HCT116 (cell line): Measurements from ENCODE around the gene SCD5. TPM values are rescaled to one million over a fixed set of nuclear protein-coding genes. Genes with fewer than 3 reads are reported as not detected.

ENCODE experiments used
- ATAC-seq: fragments of 200-7000 bp; cut with Tn5 transposase; 2 replicates; pipeline ENCODE4 v1.9.1; 2020; ENCODE audit warnings: mild to moderate bottlenecking, moderate library complexity
- BruUV-seq: library from RNA; stranded (reverse); fragments of 400-500 nt; replicated peaks from 2 replicates; lab custom pipeline; 2021; lab: Mats Ljungman, UMichigan
- CTCF ChIA-PET: fragments of 300-600 bp; sonication (Branson Sonifier 250); formaldehyde crosslinking; loops from one replicate; lab custom pipeline; 2021; ENCODE audit warnings: antibody characterized with exemption; lab: Charles Lee
- POLR2A ChIA-PET: fragments of 300-600, 350-600 bp; sonication (Branson Sonifier 250); formaldehyde crosslinking; loops from one replicate; lab custom pipeline; 2021; ENCODE audit warnings: antibody characterized with exemption; lab: Charles Lee
- RAD21 ChIA-PET, 2 experiments: fragments of 300-600 bp; sonication (Branson Sonifier 250); formaldehyde crosslinking; loops; one replicate each; lab custom pipeline; 2023; ENCODE audit warnings: low total read pairs in 2 of 2; ENCODE audit not compliant: uncharacterized antibody in 2 of 2, unreplicated experiment in 2 of 2, low non-redundant PET in 1 of 2; lab: Charles Lee
- DNase-seq: peaks from one replicate; pipeline ENCODE4 v3.0.0-alpha.2; 2010; ENCODE audit warnings: low read depth, low spot score
- H2AFZ ChIP-seq: fragments of 200-600 bp; shearing (Covaris generic), sonication (generic); 2 replicates; pipeline ENCODE4 v1.6.1; 2017; ENCODE audit warnings: low read depth, mixed run types, mixed read lengths, antibody characterized with exemption, low read length; ENCODE audit not compliant: poor library complexity, severe bottlenecking
- H3K27ac ChIP-seq: 2 replicates; pipeline ENCODE4 v1.5.1; 2012; ENCODE audit warnings: low read depth, low read length
- H3K27me3 ChIP-seq: fragments of 200-600 bp; sonication (generic); 2 replicates; pipeline ENCODE4 v1.6.1; 2016; ENCODE audit warnings: mixed run types, low read length, mixed read lengths; ENCODE audit not compliant: insufficient read depth
- H3K36me3 ChIP-seq, 2 experiments: fragments of 200-500 bp in 1 of 2; fragments of 200-600 bp in 1 of 2; sonication (Bioruptor generic) in 1 of 2; sonication (generic) in 1 of 2; 2 replicates each; pipeline versions ENCODE4 v1.5.1 to v1.6.1; 2014 to 2016; ENCODE audit warnings: low read length in 2 of 2, inconsistent platforms in 1 of 2, mixed read lengths in 1 of 2, mixed run types in 1 of 2; ENCODE audit not compliant: insufficient read depth in 2 of 2, control insufficient read depth in 1 of 2
- H3K4me1 ChIP-seq, 2 experiments: fragments of 200-600 bp in 1 of 2; sonication (generic) in 1 of 2; 2 replicates each; pipeline versions ENCODE4 v1.5.1 to v1.6.1; 2012 to 2017; ENCODE audit warnings: low read length in 2 of 2, inconsistent platforms in 1 of 2, mild to moderate bottlenecking in 1 of 2, mixed read lengths in 1 of 2, mixed run types in 1 of 2, moderate library complexity in 1 of 2; ENCODE audit not compliant: insufficient read depth in 2 of 2, control insufficient read depth in 1 of 2
- H3K4me2 ChIP-seq: fragments of 200-600 bp; sonication (generic); 2 replicates; pipeline ENCODE4 v1.6.1; 2017; ENCODE audit warnings: mixed run types, low read length, mixed read lengths
- H3K4me3 ChIP-seq, 2 experiments: fragments of 200-600 bp in 1 of 2; sonication (generic) in 1 of 2; replicated peaks in 1 of 2; 2 replicates each; pipeline ENCODE4 v1.5.1; 2011 to 2016; ENCODE audit warnings: low read length in 2 of 2, control low read depth in 1 of 2, low read depth in 1 of 2, mild to moderate bottlenecking in 1 of 2, mixed read lengths in 1 of 2, mixed run types in 1 of 2
- H3K79me2 ChIP-seq: fragments of 200-600 bp; sonication (generic); 2 replicates; pipeline ENCODE4 v1.6.1; 2017; ENCODE audit warnings: mild to moderate bottlenecking, mixed run types, low read length, moderate library complexity, mixed read lengths; ENCODE audit not compliant: insufficient read depth
- H3K9ac ChIP-seq: fragments of 200-600 bp; sonication (generic); 2 replicates; pipeline ENCODE4 v1.6.1; 2016; ENCODE audit warnings: low read length, mixed read lengths
- H3K9me2 ChIP-seq: fragments of 200-600 bp; sonication (generic), shearing (Covaris generic); 2 replicates; pipeline ENCODE4 v1.6.1; 2017; ENCODE audit warnings: mixed run types, mild to moderate bottlenecking, moderate library complexity; ENCODE audit not compliant: insufficient read depth
- H3K9me3 ChIP-seq, 2 experiments: fragments of 200-500 bp in 1 of 2; fragments of 200-600 bp in 1 of 2; sonication (Bioruptor generic) in 1 of 2; sonication (generic) in 1 of 2; 2 replicates each; pipeline ENCODE4 v1.6.1; 2014 to 2017; ENCODE audit warnings: low read length in 2 of 2, mixed read lengths in 2 of 2, inconsistent platforms in 1 of 2, low read depth in 1 of 2, mild to moderate bottlenecking in 1 of 2, mixed run types in 1 of 2, moderate library complexity in 1 of 2; ENCODE audit not compliant: control insufficient read depth in 1 of 2, insufficient read depth in 1 of 2
- H4K20me1 ChIP-seq: fragments of 200-600 bp; sonication (generic), shearing (Covaris generic); 2 replicates; pipeline ENCODE4 v1.6.1; 2017; ENCODE audit warnings: mixed run types, mild to moderate bottlenecking, moderate library complexity; ENCODE audit not compliant: insufficient read depth
- ATF3 ChIP-seq: IDR thresholded peaks from 2 replicates; pipeline ENCODE4 v1.6.1; 2012
- CBX3 ChIP-seq: IDR thresholded peaks from 2 replicates; pipeline ENCODE4 v1.6.1; 2012; ENCODE audit warnings: low read depth
- CEBPB ChIP-seq: IDR thresholded peaks from 2 replicates; pipeline ENCODE4 v1.6.1; 2012; ENCODE audit warnings: low read depth
- CTCF ChIP-seq, 3 experiments: fragments of 200-600 bp in 1 of 3; sonication (generic) in 1 of 3; IDR thresholded peaks in 2 of 3; conservative IDR thresholded peaks in 1 of 3; 2 replicates each; pipeline ENCODE4 v1.5.1; 2012 to 2017; ENCODE audit warnings: low read depth in 2 of 3, low read length in 2 of 3, antibody characterized with exemption in 1 of 3, borderline replicate concordance in 1 of 3, control low read depth in 1 of 3, mild to moderate bottlenecking in 1 of 3, mixed read lengths in 1 of 3, mixed run types in 1 of 3, moderate library complexity in 1 of 3; ENCODE audit not compliant: insufficient read depth in 1 of 3
- ELF1 ChIP-seq: IDR thresholded peaks from 2 replicates; pipeline ENCODE4 v1.6.1; 2012; ENCODE audit warnings: low read depth, borderline replicate concordance
- EZH2 ChIP-seq: fragments of 200-600 bp; sonication (generic); IDR thresholded peaks from 2 replicates; pipeline ENCODE4 v1.6.1; 2017; ENCODE audit warnings: antibody characterized with exemption, mixed run types
- EZH2phosphoT487 ChIP-seq: fragments of 200-600 bp; IDR thresholded peaks from 2 replicates; pipeline ENCODE4 v1.6.1; 2018; ENCODE audit warnings: antibody characterized with exemption, borderline replicate concordance
- FOSL1 ChIP-seq: IDR thresholded peaks from 2 replicates; pipeline ENCODE4 v1.6.1; 2012; ENCODE audit warnings: low read depth
- JUND ChIP-seq: IDR thresholded peaks from 2 replicates; pipeline ENCODE4 v1.6.1; 2012
- POLR2A ChIP-seq: IDR thresholded peaks from 2 replicates; pipeline ENCODE4 v1.7.0; 2011; ENCODE audit warnings: borderline replicate concordance; ENCODE audit not compliant: insufficient read depth, insufficient read length; ENCODE audit errors: extremely low read depth
- POLR2AphosphoS5 ChIP-seq: IDR thresholded peaks from 2 replicates; pipeline ENCODE4 v1.6.1; 2011; ENCODE audit warnings: mild to moderate bottlenecking, low read depth, low read length, moderate library complexity
- RAD21 ChIP-seq: IDR thresholded peaks from 2 replicates; pipeline ENCODE4 v1.6.1; 2012; ENCODE audit warnings: low read depth, mild to moderate bottlenecking
- REST ChIP-seq: IDR thresholded peaks from 2 replicates; pipeline ENCODE4 v1.6.1; 2012; ENCODE audit warnings: low read depth
- SIN3A ChIP-seq: IDR thresholded peaks from 2 replicates; pipeline ENCODE4 v1.6.1; 2012; ENCODE audit warnings: low read depth
- SP1 ChIP-seq: IDR thresholded peaks from 2 replicates; pipeline ENCODE4 v1.6.1; 2012; ENCODE audit warnings: low read depth
- SRF ChIP-seq: IDR thresholded peaks from 2 replicates; pipeline ENCODE4 v1.6.1; 2012; ENCODE audit warnings: low read depth
- TCF7L2 ChIP-seq: IDR thresholded peaks from 2 replicates; pipeline ENCODE4 v1.7.0; 2011; ENCODE audit warnings: borderline replicate concordance, inconsistent platforms; ENCODE audit not compliant: insufficient read depth, insufficient read length; ENCODE audit errors: extremely low read depth
- YY1 ChIP-seq: IDR thresholded peaks from 2 replicates; pipeline ENCODE4 v1.6.1; 2011; ENCODE audit warnings: low read length, low read depth, moderate library complexity, mild to moderate bottlenecking; ENCODE audit not compliant: insufficient replicate concordance; ENCODE audit errors: extremely low read depth
- ZBTB33 ChIP-seq: IDR thresholded peaks from 2 replicates; pipeline ENCODE4 v1.6.1; 2011; ENCODE audit warnings: mild to moderate bottlenecking, low read length, moderate library complexity; ENCODE audit not compliant: insufficient replicate concordance; ENCODE audit errors: extremely low read depth
- ZFX ChIP-seq: fragments of 450-650 bp; IDR thresholded peaks from 2 replicates; pipeline ENCODE4 v1.6.1; 2017
- ZNF274 ChIP-seq: fragments of 200-500 bp; sonication (Bioruptor generic); IDR thresholded peaks from 2 replicates; pipeline ENCODE4 v1.6.1; 2014; ENCODE audit warnings: mild to moderate bottlenecking, low read depth, low read length, inconsistent platforms
- intact Hi-C: fragments of 100-400 bp; cut with micrococcal nuclease; formaldehyde crosslinking; loops from 2 replicates; pipeline ENCODE4 v1.10.0; 2022
- total RNA-seq: library from RNA; stranded (reverse); gene quantifications from one replicate; pipeline ENCODE4 v1.2.1, GENCODE V29; 2021; ENCODE audit not compliant: unreplicated experiment

The SCD5 gene
- total RNA-seq, 1 experiment from 2014 or later = 21.7 TPM

GRCh38 chr4:82811392-82811791, 12.8 kb upstream of the SCD5 start (continued):
- no peak for TF ChIP-seq TCF7L2
- TF ChIP-seq JUND = no peak
- no peak for TF ChIP-seq FOSL1
- TF ChIP-seq CEBPB = no peak
- TF ChIP-seq YY1 = no peak
- TF ChIP-seq CTCF (IDR thresholded peaks at IDR 0.05 in 2 of 3, conservative IDR thresholded peaks at IDR 0.05 in 1 of 3; ENCODE audit: borderline replicate concordance in 1 of 3, insufficient read depth in 1 of 3, low read depth in 2 of 3, low read length in 2 of 3) = no peak
- TF ChIP-seq EZH2phosphoT487 = no peak
- no peak for TF ChIP-seq ZFX

GRCh38 chr4:82810176-82810575, 11.6 kb upstream of the SCD5 start:
- no peaks in the 10 kb centered on the region for H3K27me3 ChIP-seq
- DNase-seq (no peak), ATAC-seq (no peak)
- H3K9me3 ChIP-seq = no peaks in the 10 kb centered on the region
- H3K36me3 ChIP-seq = no peaks in the 10 kb centered on the region
- BruUV-seq = no TSS peak
- H2AFZ ChIP-seq = no peak overlapping the region
- H3K9me2 ChIP-seq = no peaks in the 10 kb centered on the region
- H3K4me1 ChIP-seq = no peaks in the 10 kb centered on the region
- intact Hi-C loops = no loop called here
- RAD21 ChIA-PET = no interaction called here
- H3K9ac ChIP-seq = no peak overlapping the region
- CTCF ChIA-PET = no interaction called here
- no peaks in the 10 kb centered on the region for H3K79me2 ChIP-seq
- H3K4me3 ChIP-seq = no peak overlapping the region
- H3K27ac ChIP-seq = no peak overlapping the region
- H3K4me2 ChIP-seq = no peak overlapping the region
- H4K20me1 ChIP-seq = no peaks in the 10 kb centered on the region
- POLR2A ChIA-PET = no interaction called here
- TF ChIP-seq POLR2AphosphoS5 (no peak), POLR2A (no peak), SP1 (no peak), JUND (no peak), EZH2 (no peak), SIN3A (no peak), EZH2phosphoT487 (no peak), REST (no peak), ATF3 (no peak), ZNF274 (no peak), CBX3 (no peak), CEBPB (no peak), ELF1 (no peak), RAD21 (no peak), YY1 (no peak), ZBTB33 (no peak), SRF (no peak)
